SK-N-SH treated with all-trans-retinoic acid at 6 μM for 48 hours (cell line): ENCODE results near the gene CDC42EP2.
A peak's percentile ranks its signal among the peaks of the same experiment; 100 is the strongest.

Source experiments
- ATAC-seq: fragments of 200-7000 bp; cut with Tn5 transposase; 3 replicates; pipeline ENCODE4 v1.9.1; 2020; ENCODE audit warnings: mild to moderate bottlenecking, moderate library complexity
- ARNTL ChIP-seq: fragments of 450-650 bp; formaldehyde crosslinking; IDR thresholded peaks from 2 replicates; pipeline ENCODE4 v1.5.0; 2020; ENCODE audit warnings: low read depth, mild to moderate bottlenecking, moderate library complexity, borderline replicate concordance
- BACH2 ChIP-seq: fragments of 250-450 bp; sonication (Bioruptor Pico); IDR thresholded peaks from 2 replicates; pipeline ENCODE4 v1.9.0; 2021; ENCODE audit warnings: mild to moderate bottlenecking, borderline replicate concordance
- CSDC2 ChIP-seq: fragments of 250-450 bp; sonication (Bioruptor Pico); IDR thresholded peaks from 2 replicates; pipeline ENCODE4 v1.5.0; 2020; ENCODE audit warnings: mild to moderate bottlenecking, moderate library complexity
- ESRRG ChIP-seq: fragments of 250-450 bp; sonication (Bioruptor Pico); IDR thresholded peaks from 2 replicates; pipeline ENCODE4 v1.6.1; 2021; ENCODE audit warnings: mild to moderate bottlenecking
- GLIS3 ChIP-seq: fragments of 250-450 bp; sonication (Bioruptor Pico); IDR thresholded peaks from 2 replicates; pipeline ENCODE4 v1.5.0; 2020; ENCODE audit warnings: mild to moderate bottlenecking, moderate library complexity
- ISL1 ChIP-seq: fragments of 250-450 bp; sonication (Bioruptor Pico); IDR thresholded peaks from 2 replicates; pipeline ENCODE4 v2.1.2; 2022; ENCODE audit warnings: mild to moderate bottlenecking, moderate library complexity
- OSR1 ChIP-seq: fragments of 250-450 bp; sonication (Bioruptor Pico); IDR thresholded peaks from 2 replicates; pipeline ENCODE4 v1.8.0; 2022; ENCODE audit warnings: moderate library complexity, mild to moderate bottlenecking, inconsistent platforms
- PPARA ChIP-seq: fragments of 250-450 bp; sonication (Bioruptor Pico); IDR thresholded peaks from 2 replicates; pipeline ENCODE4 v1.5.0; 2020; ENCODE audit warnings: mild to moderate bottlenecking, borderline replicate concordance
- RARB ChIP-seq: fragments of 250-450 bp; sonication (Bioruptor Pico); IDR thresholded peaks from 2 replicates; pipeline ENCODE4 v1.8.0; 2021; ENCODE audit warnings: mild to moderate bottlenecking, moderate library complexity
- SNAI2 ChIP-seq: fragments of 250-450 bp; sonication (Bioruptor Pico); IDR thresholded peaks from 2 replicates; pipeline ENCODE4 v1.5.0; 2020; ENCODE audit warnings: mild to moderate bottlenecking, moderate library complexity
- TCF4 ChIP-seq: fragments of 250-450 bp; sonication (Bioruptor Pico); IDR thresholded peaks from 2 replicates; pipeline ENCODE4 v1.8.0; 2021; ENCODE audit warnings: mild to moderate bottlenecking, moderate library complexity, borderline replicate concordance
- TOX ChIP-seq: fragments of 250-450 bp; sonication (Bioruptor Pico); IDR thresholded peaks from 2 replicates; pipeline ENCODE4 v1.8.0; 2021; ENCODE audit warnings: mild to moderate bottlenecking, moderate library complexity, borderline replicate concordance
- ZC3H10 ChIP-seq: fragments of 250-450 bp; sonication (Bioruptor Pico); IDR thresholded peaks from 2 replicates; pipeline ENCODE4 v1.5.1; 2021; ENCODE audit warnings: mild to moderate bottlenecking, moderate library complexity
- ZFP3 ChIP-seq: fragments of 250-450 bp; sonication (Bioruptor Pico); IDR thresholded peaks from 2 replicates; pipeline ENCODE4 v1.5.0; 2020; ENCODE audit warnings: mild to moderate bottlenecking, moderate library complexity
- ZFP30 ChIP-seq: fragments of 450-650 bp; formaldehyde crosslinking; IDR thresholded peaks from 2 replicates; pipeline ENCODE4 v1.5.0; 2022; ENCODE audit warnings: mild to moderate bottlenecking, moderate library complexity
- ZNF565 ChIP-seq: fragments of 450-650 bp; formaldehyde crosslinking; conservative IDR thresholded peaks from 2 replicates; pipeline ENCODE4 v1.5.0; 2020; ENCODE audit warnings: low read depth, mild to moderate bottlenecking, moderate library complexity
- ZNF8 ChIP-seq: fragments of 450-650 bp; formaldehyde crosslinking; IDR thresholded peaks from 2 replicates; pipeline ENCODE4 v1.5.0; 2020; ENCODE audit warnings: mild to moderate bottlenecking, moderate library complexity
- TF ChIP-seq, protein P1 (sequence below): fragments of 250-450 bp; sonication (Bioruptor Pico); IDR thresholded peaks from 2 replicates; pipeline ENCODE4 v1.8.0; 2021; ENCODE audit warnings: low read depth, mild to moderate bottlenecking, moderate library complexity, borderline replicate concordance
- TF ChIP-seq, protein P2 (sequence below): fragments of 250-450 bp; sonication (Bioruptor Pico); IDR thresholded peaks from 2 replicates; pipeline ENCODE4 v1.5.1; 2021; ENCODE audit warnings: mild to moderate bottlenecking, moderate library complexity
- TF ChIP-seq, protein P3 (sequence below): fragments of 250-450 bp; sonication (Bioruptor Pico); IDR thresholded peaks from 2 replicates; pipeline ENCODE4 v1.8.0; 2020; ENCODE audit warnings: mild to moderate bottlenecking, moderate library complexity, borderline replicate concordance
- TF ChIP-seq, protein P4 (sequence below): fragments of 250-450 bp; sonication (Bioruptor Pico); IDR thresholded peaks from 2 replicates; pipeline ENCODE4 v1.5.1; 2020; ENCODE audit warnings: low read depth, mild to moderate bottlenecking, moderate library complexity

Gene CDC42EP2

DNA sequence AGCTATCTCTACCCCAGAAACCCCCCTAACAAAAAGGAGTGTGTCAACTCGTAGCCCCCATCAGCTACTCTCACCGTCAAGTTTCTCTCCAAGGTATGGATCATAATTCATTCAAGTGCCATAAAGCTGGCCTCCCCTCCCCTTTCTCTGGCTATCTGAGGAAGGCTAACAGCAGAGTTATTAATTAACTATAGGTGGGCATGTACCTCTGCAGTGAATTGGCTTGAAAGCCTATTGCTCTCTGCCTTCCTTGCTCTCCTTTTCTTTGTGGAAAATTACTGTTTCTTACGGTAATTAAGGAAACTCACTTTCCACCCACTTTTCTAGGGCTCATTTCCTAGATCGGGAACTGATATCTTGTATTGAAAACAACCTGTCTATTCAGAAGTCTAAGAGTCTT is 38.8 kb upstream of the CDC42EP2 start (continued):
- TF ChIP-seq, protein P1, sequence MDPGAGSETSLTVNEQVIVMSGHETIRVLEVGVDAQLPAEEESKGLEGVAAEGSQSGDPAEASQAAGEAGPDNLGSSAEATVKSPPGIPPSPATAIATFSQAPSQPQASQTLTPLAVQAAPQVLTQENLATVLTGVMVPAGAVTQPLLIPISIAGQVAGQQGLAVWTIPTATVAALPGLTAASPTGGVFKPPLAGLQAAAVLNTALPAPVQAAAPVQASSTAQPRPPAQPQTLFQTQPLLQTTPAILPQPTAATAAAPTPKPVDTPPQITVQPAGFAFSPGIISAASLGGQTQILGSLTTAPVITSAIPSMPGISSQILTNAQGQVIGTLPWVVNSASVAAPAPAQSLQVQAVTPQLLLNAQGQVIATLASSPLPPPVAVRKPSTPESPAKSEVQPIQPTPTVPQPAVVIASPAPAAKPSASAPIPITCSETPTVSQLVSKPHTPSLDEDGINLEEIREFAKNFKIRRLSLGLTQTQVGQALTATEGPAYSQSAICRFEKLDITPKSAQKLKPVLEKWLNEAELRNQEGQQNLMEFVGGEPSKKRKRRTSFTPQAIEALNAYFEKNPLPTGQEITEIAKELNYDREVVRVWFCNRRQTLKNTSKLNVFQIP (CRISPR knock-in tag): no peak
- no peak for TF ChIP-seq ZNF8
- no peak for TF ChIP-seq ZFP3
- TF ChIP-seq BACH2 (CRISPR knock-in tag): no peak
- TF ChIP-seq ZC3H10 (CRISPR knock-in tag): no peak
- TF ChIP-seq, protein P2, sequence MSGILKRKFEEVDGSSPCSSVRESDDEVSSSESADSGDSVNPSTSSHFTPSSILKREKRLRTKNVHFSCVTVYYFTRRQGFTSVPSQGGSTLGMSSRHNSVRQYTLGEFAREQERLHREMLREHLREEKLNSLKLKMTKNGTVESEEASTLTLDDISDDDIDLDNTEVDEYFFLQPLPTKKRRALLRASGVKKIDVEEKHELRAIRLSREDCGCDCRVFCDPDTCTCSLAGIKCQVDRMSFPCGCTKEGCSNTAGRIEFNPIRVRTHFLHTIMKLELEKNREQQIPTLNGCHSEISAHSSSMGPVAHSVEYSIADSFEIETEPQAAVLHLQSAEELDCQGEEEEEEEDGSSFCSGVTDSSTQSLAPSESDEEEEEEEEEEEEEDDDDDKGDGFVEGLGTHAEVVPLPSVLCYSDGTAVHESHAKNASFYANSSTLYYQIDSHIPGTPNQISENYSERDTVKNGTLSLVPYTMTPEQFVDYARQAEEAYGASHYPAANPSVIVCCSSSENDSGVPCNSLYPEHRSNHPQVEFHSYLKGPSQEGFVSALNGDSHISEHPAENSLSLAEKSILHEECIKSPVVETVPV (CRISPR knock-in tag): no peak
- TF ChIP-seq ISL1 (CRISPR knock-in tag): no peak
- no peak for TF ChIP-seq CSDC2 (CRISPR knock-in tag)
- no peak for TF ChIP-seq TOX (CRISPR knock-in tag)
- TF ChIP-seq ARNTL: no peak
- no peak for TF ChIP-seq PPARA
- TF ChIP-seq OSR1 (CRISPR knock-in tag): no peak

DNA sequence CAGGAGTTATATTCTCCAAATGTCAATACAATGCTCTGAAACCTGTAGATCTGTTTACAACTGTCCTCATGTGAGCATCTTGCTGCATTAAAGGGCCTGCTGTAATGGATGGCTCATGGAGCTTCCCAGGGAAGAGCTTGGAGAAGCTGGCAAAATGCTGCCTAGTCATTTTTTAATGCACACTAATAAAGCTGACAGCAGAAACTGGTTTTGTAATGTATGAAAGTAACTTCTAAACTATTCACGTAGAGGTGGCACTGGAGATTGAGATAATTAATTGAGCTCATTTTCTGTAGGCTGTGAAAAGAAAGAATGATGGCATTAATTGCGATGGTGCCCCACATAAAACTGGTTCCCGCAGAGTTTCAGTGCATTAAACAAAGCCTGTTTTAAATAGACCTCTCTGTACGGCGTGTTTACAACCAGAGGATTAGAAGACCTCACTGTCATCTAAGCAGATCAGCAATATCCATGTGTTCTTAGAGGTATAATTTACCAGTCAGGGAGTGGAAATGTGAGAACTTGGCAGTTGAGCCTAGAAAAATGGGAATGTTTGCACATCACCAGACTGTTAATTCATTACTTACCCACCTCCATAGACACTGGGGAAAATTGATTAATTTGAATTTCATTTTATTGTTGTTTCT is 36.9 kb upstream of the CDC42EP2 start:
- ATAC-seq: no peak
- no peak for TF ChIP-seq CSDC2 (CRISPR knock-in tag)
- TF ChIP-seq RARB (CRISPR knock-in tag): no peak
- no peak for TF ChIP-seq ZFP3
- no peak for TF ChIP-seq TOX (CRISPR knock-in tag)
- TF ChIP-seq ZNF8: no peak

DNA sequence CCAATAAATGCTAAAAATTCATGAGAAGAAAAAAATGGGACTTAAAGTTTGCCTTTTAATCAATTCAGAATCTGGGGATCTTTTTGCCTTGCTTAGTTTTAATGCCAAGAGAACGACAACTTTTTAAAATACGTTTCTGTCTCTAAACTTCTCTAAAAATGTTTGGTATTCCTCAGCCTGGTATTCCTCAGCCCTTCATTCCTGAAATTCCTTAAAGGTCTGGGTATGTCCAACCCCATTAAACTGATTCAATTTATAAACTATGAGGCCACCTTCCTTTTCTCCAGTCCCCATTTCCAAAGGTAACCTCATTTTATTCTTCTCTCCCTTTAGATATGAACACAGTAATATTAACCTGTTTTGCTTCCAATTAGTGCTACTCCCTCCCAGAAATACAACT is 36.3 kb upstream of the CDC42EP2 start:
- TF ChIP-seq ISL1 (CRISPR knock-in tag) (peak; percentile 68), GLIS3 (CRISPR knock-in tag) (no peak)
- TF ChIP-seq, protein P2 (CRISPR knock-in tag): peak; percentile 26; the same call in 1 of the 2 replicates
- TF ChIP-seq, protein P3, sequence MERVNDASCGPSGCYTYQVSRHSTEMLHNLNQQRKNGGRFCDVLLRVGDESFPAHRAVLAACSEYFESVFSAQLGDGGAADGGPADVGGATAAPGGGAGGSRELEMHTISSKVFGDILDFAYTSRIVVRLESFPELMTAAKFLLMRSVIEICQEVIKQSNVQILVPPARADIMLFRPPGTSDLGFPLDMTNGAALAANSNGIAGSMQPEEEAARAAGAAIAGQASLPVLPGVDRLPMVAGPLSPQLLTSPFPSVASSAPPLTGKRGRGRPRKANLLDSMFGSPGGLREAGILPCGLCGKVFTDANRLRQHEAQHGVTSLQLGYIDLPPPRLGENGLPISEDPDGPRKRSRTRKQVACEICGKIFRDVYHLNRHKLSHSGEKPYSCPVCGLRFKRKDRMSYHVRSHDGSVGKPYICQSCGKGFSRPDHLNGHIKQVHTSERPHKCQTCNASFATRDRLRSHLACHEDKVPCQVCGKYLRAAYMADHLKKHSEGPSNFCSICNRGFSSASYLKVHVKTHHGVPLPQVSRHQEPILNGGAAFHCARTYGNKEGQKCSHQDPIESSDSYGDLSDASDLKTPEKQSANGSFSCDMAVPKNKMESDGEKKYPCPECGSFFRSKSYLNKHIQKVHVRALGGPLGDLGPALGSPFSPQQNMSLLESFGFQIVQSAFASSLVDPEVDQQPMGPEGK: 0 out of 2 replicates have a peak, but pooled peaks have one; percentile 12
- ATAC-seq: peak; percentile 56

DNA sequence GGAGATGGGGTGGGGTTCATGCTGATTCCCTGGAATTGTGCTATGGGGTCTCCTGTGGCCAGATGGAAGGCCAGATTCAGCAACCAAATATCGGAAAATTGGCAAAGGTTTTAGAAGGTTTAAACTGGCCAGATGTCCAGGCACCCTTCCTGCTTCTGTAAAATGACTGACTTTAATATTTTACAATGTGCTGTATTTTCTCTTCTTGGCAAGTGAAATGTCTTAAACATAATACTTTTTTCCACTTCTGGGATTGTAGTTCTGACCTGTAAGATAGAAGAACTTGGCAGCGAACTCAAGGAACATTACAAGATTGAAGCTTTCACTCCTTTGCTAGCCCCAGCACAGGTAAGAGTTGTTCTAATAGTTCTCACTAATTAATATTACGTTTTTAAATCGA is 35.4 kb upstream of the CDC42EP2 start:
- TF ChIP-seq CSDC2 (CRISPR knock-in tag): no peak
- no peak for TF ChIP-seq SNAI2
- no peak for TF ChIP-seq ZFP3
- TF ChIP-seq ZNF565 (CRISPR knock-in tag): no peak
- no peak for TF ChIP-seq ZC3H10 (CRISPR knock-in tag)
- no peak for TF ChIP-seq ESRRG (CRISPR knock-in tag)
- TF ChIP-seq, protein P3: no peak
- TF ChIP-seq OSR1 (CRISPR knock-in tag): no peak
- TF ChIP-seq PPARA: no peak
- TF ChIP-seq, protein P2 (CRISPR knock-in tag): no peak
- TF ChIP-seq, protein P4, sequence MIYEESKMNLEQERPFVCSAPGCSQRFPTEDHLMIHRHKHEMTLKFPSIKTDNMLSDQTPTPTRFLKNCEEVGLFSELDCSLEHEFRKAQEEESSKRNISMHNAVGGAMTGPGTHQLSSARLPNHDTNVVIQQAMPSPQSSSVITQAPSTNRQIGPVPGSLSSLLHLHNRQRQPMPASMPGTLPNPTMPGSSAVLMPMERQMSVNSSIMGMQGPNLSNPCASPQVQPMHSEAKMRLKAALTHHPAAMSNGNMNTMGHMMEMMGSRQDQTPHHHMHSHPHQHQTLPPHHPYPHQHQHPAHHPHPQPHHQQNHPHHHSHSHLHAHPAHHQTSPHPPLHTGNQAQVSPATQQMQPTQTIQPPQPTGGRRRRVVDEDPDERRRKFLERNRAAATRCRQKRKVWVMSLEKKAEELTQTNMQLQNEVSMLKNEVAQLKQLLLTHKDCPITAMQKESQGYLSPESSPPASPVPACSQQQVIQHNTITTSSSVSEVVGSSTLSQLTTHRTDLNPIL: no peak
- TF ChIP-seq ARNTL: no peak
- TF ChIP-seq TCF4 (CRISPR knock-in tag): no peak
- no peak for TF ChIP-seq RARB (CRISPR knock-in tag)
- TF ChIP-seq ISL1 (CRISPR knock-in tag): no peak
- no peak for TF ChIP-seq TOX (CRISPR knock-in tag)
- no peak for TF ChIP-seq GLIS3 (CRISPR knock-in tag)
- no peak for TF ChIP-seq ZNF8
- TF ChIP-seq ZFP30 (CRISPR knock-in tag): no peak
- no peak for ATAC-seq
